ENCODE results near the gene CCDC187.
"Not testable (repeated sequence)": the region's sequence is repeated elsewhere in the genome, so short reads cannot be mapped to it uniquely, and the experiment has no call there.

The CCDC187 gene

GRCh38 chr9:136326761-136327303, 22.9 kb upstream of the CCDC187 start:
- no peak for DNase-seq

GRCh38 chr9:136326061-136326760, 22.3 kb upstream of the CCDC187 start:
- DNase-seq, result no peak

GRCh38 chr9:136325358-136325757, 21.5 kb upstream of the CCDC187 start:
- DNase-seq, result no peak

- DNase-seq, result no peak
These were observed 20.8 kb upstream of the CCDC187 start for GRCh38 chr9:136324501-136325300.

- DNase-seq, result no peak
These were observed 19.5 kb upstream of the CCDC187 start for GRCh38 chr9:136323371-136323789.

GRCh38 chr9:136322756-136323330, 18.9 kb upstream of the CCDC187 start:
- no peak for DNase-seq

- DNase-seq, result no peak
These were observed 17.7 kb upstream of the CCDC187 start for GRCh38 chr9:136321561-136321960.

GRCh38 chr9:136320972-136321371, 17.1 kb upstream of the CCDC187 start:
- not testable (repeated sequence) for DNase-seq

GRCh38 chr9:136319955-136320354, 16.1 kb upstream of the CCDC187 start:
- not testable (repeated sequence) for DNase-seq

GRCh38 chr9:136319244-136319643, 15.3 kb upstream of the CCDC187 start:
- DNase-seq, result not testable (repeated sequence)

- DNase-seq, result no peak
These were observed 14.9 kb upstream of the CCDC187 start for GRCh38 chr9:136318776-136319241.

GRCh38 chr9:136318111-136318775, 14.3 kb upstream of the CCDC187 start:
- no peak for DNase-seq

- no peak for DNase-seq
These were observed 13.8 kb upstream of the CCDC187 start for GRCh38 chr9:136317695-136318094.

GRCh38 chr9:136316896-136317676, 13.2 kb upstream of the CCDC187 start:
- no peak for DNase-seq

GRCh38 chr9:136316271-136316751, 12.4 kb upstream of the CCDC187 start:
- no peak for DNase-seq

GRCh38 chr9:136314944-136315343, 11.1 kb upstream of the CCDC187 start:
- no peak for DNase-seq

GRCh38 chr9:136314056-136314416, 10.1 kb upstream of the CCDC187 start:
- DNase-seq, result no peak

GRCh38 chr9:136313111-136314055, 9.5 kb upstream of the CCDC187 start:
- DNase-seq, result no peak

GRCh38 chr9:136312436-136312835, 8.5 kb upstream of the CCDC187 start:
- DNase-seq, result peak in 1 of 4 experiments; percentile 19

- no peak for DNase-seq
These were observed 8.1 kb upstream of the CCDC187 start for GRCh38 chr9:136312009-136312375.

All from activated CD4-positive, CD25-positive, alpha-beta regulatory T cell (primary cell).